GM18517 (cell line): ENCODE measurements around the gene DAB2IP.

Experiments used
- ATAC-seq: cut with Tn5 transposase; IDR thresholded peaks from one replicate; pipeline ENCODE4 v1.9.1; 2021; ENCODE audit warnings: mild to moderate bottlenecking, moderate library complexity; ENCODE audit not compliant: unreplicated experiment

Gene DAB2IP

DNA sequence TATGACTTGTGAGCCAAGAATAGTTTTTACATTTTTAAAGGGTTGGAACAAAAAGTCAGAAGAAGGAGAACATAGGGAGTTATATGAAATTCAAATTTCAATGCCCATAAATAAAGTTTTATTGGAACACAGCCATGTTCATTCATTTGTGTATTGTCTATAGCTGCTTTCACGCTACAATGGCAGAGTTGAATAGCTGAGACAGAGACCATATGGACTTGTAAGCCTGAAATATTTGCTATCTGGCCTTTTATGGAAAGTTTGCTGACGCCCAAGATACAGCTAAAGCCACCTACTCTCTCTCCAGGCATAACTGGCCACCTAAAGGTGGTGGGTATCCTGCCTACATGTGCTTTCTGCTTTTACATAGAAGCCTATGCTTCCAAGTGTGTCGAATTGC is 10.9 kb downstream of the DAB2IP start:
- ATAC-seq, result no peak

- ATAC-seq, result no peak
Measured at GRCh38 chr9:121662891-121663580, 11.6 kb downstream of the DAB2IP start.

- no peak for ATAC-seq
Measured at GRCh38 chr9:121663591-121663990, 12.2 kb downstream of the DAB2IP start.

GRCh38 chr9:121666294-121666693 is 14.9 kb downstream of the DAB2IP start:
- no peak for ATAC-seq

DNA sequence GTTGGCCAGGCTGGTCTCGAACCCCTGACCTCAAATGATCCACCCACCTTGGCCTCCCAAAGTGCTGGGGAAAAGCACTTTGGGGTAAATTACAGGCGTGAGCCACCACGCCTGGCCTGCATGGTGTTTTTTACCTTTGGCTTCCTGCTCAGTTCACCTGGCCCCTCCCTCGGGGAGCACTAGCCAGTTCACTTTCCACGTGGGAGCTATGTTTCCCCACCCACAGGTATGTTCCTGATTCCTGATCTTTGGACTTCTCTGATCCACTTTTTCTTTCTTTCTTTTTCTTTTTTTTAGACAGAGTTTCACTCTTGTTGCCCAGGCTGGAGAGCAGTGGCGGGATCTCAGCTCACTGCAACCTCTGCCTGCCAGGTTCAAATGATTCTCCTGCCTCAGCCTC is 15.8 kb downstream of the DAB2IP start:
- ATAC-seq, result no peak

DNA sequence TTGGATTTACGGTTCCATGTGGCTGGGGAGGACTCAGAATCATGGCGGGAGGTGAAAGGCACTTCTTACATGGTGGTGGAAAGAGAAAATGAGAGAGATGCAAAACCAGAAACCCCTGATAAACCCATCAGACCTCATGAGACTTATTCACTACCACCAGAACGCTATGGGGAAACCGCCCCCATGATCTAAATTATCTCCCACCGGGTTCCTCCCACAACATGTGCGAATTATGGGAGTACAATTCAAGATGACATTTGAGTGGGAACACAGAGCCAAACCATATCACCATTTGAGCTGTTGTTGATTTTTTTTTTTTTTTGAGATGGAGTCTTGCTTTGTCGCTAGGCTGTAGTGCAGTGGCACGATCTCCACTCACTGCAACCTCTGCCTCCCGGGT is 16.5 kb downstream of the DAB2IP start:
- no peak for ATAC-seq

- ATAC-seq, result no peak
Measured at GRCh38 chr9:121670431-121670830, 19.0 kb downstream of the DAB2IP start.

DNA sequence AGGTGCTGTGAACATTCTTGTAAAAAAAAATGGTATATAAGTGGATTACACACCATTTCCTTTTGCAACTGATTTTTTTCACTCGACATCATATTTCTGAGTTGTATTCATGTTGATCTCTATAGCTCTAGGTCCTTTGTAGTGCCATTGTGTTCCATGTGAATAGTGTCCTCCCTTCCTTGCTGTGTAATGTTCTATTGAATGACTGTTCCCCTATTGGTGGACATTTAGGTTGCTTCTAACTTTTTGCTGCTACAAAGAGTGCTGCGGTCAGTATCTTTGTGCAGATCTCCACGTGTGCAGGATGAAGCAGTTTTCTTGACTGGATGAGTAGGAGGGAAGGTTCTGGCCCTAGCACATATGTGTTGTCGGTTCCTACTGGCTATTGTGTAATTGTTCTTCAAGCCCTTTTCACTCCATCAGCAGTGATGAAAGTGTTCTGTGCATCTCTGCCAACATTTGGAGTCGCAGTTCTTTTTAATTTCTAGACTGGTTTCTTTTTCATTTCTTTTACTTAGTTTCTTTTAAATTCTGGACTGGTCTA is 20.2 kb downstream of the DAB2IP start:
- ATAC-seq, result no peak

DNA sequence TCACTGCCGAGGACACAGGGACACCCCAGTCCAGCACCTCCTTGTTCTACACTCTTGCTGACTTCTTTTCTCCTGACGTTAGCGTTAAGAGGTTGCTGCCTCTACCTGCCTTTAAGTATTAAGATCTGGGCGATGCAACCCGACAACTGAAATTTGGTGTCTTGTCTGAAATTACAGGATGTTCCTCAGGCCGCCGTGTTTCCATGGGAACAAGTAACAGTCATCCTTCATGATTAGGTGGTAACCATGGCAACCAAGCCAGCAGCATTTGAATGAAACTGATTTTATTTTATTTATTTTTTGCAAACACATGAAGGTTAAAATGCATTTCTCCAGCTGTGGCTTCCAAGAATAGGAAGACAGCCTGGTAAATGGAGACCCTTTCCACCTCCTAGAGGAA is 20.8 kb downstream of the DAB2IP start:
- ATAC-seq, result no peak

DNA sequence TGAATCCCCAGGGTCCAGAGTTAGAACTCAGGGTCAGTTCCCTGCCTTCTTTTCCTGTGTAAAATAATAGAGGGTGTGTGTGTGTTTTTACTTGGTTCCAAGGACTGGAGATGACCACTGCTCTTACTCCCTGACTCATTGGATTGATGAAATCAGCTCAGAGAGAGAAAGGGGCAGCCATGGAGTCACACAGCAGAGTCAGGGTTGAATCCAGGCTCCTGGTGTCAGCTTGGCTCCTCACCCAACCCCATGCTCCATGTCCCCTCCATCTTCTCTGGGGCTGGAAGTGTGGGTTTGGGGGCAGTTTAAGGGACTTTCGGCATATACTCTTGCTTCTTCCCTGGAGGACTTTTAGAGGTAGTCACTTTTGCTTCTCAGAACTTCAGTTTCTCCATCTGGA is 21.6 kb downstream of the DAB2IP start:
- no peak for ATAC-seq

DNA sequence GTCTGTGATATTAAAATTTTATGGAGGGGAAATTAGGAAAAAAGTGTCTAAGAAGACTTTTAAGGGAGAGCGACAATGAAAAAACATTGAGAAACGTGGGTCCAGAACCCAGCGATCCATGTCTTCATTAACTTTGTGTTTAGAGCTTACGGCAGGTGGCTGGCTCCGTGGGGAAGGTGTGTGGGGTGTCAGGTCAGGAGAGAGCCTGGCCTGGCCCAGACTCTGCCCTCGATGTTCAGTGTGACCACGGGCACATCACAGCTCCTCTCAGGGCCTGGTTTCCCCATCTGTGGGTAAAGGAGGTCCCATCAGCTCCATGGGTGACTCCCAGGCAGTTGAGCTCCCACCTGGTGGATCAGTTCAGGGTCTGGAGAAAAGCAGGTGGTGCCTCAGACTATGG is 22.1 kb downstream of the DAB2IP start:
- no peak for ATAC-seq

DNA sequence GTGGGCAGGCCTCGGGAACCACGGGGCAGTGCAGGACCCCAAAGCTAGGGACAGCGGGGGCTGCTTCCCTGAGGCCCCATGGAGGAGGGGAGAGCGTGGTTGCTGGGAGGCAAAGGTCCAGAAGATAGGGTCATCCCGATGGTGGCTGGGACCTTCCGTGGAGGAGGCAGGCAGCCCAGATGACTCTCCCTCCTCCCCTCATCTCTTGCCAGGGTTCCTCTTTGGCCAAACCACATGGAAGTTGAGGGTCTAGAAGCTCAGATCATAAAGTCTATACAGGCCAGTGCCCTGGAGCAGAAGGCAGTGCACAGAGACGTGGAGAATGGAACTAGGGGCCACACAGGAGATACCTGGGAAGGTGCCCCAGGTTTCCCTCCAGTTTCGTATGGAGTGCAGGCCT is 22.6 kb downstream of the DAB2IP start:
- no peak for ATAC-seq

DNA sequence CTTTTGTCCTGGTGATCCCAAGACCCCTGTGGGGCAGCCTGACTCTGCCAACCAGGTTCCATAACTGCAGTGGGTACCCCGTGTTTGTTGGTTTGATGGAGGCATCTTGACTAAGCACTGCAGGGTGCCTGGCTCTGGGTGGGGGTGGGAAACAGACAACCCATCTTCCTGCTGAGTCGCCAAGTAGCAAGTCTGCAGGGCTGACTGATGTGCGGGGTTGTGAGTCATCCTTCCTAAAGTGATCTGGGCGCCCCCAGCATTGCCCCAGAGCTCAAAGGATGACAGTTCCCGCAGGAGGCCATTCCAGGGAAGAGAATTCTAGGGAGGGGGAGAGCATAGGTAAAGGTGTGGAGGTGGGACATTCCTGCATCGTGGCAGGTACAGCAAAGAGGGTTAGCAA is 23.5 kb downstream of the DAB2IP start:
- no peak for ATAC-seq

GRCh38 chr9:121675381-121675780 is 23.9 kb downstream of the DAB2IP start:
- ATAC-seq, result no peak

DNA sequence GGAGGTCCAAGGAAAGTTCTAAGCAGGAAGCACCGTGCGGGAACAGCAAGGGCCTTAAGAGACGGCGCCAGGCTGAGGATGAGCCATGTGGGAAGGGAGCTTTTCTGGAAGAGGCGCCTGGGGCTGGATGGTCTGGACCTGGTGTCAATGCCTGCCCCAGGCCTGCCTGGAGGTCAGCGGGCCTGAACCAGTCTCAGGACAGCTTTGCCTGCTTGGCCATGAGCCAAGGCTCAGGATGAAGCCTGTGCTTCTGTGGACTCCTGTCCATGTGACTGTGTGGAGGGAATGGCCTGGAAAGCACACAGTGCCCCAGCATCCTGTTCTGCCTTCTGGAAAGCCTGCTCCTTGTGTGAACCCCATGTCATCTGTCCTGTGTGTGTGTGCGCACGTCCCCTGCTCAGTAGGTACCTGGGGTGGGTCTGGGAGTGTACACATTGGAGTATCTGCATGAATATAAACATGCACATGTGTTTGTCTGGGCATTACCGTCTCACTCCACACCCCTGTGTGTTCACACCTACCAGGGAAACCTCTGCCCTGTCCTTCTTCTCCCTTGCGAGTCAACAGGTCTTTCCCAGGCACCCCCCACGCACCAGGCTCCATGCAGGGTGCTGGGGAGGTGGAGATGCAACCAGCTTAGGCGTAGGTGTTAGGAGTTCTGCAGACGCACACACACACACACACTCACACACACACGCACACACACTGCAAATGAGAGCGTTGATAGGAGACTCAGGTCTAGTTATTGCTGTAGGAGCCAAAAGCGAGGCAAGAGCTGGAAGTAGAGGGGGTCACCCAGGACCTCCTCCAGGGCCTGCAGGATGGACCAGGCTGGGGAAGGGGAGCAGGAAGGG is 24.8 kb downstream of the DAB2IP start:
- ATAC-seq, result no peak

- ATAC-seq, result no peak
Measured at GRCh38 chr9:121676926-121677325, 25.5 kb downstream of the DAB2IP start.

DNA sequence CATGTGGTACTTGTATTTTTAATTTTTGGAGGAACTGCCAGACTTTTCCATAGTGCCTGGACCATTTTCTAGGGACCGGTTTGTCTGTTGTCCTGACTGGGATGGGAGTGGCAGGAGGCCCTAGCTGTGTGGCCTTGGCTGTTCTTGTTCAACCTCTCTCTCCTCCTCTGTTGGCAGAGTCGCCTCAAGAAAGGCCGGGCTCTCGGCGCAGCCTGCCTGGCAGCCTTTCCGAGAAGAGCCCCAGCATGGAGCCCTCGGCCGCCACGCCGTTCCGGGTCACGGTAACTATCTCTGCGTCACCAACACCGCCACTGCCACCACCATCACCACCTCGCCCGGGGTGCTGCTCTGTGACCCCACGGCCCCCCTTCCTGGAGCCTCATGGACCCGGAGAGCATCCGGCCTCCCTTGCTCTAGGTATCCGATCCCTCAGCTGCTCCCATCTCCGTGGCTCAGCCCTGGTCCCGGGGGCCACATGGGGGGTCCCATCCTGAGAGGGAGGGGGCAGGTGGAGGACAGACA is 27.1 kb downstream of the DAB2IP start:
- no peak for ATAC-seq

DNA sequence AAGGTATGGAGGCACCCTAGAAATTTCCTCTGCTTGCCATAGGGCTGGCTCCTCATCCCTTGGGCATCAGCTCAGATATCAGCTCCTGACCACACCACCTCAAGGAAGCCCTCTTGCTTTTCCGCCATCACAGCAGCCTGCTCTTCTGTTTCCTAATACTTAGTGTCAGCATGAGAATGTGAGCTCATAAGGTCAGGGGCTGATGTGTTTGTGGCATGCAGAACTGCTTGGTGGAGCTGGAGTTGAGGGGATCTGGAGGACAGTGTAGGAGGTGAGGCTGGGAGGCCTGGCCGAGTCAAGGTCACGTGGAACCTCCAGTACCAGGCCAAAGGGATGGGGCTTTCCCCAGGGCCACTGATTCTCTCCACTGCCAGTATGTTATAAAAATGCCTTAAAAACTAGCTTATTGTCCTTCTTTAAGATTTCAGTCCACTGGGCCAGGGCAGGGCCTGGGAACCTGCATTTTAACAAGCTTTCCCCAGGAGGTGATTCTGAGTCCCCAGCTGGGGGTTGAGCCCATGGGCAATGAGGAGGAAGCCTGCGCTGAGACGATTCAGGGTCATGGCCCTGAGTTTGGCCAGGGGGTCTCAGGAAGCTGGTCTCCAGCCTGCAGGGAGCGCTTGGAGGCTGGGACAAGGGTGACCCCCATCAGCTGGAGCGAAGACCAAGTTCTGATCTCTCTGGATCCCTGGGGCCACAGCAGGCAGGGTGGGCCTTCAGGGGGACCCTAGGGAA is 28.6 kb downstream of the DAB2IP start:
- no peak for ATAC-seq

GRCh38 chr9:121681404-121681803 is 30.0 kb downstream of the DAB2IP start:
- ATAC-seq, result no peak

DNA sequence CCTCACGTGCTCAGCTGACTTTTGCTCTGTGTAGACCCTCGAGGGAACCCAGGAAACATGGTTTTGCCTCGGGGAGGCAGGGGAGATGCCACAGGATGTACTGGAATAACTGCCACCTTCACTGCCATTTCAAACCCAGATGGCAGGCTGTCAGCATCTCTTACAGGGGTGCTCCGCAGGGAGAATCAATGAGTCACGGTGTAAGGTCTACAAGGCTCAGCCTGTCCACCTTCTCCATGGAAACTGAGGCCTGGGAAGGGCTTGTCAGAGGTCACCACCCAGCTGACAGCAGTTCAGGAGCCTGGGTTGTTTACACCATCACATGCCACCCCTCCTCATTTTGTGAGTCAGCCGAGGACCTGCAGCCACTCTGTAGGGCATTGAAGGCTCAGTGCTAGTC is 30.8 kb downstream of the DAB2IP start:
- ATAC-seq, result no peak

- ATAC-seq, result no peak
Measured at GRCh38 chr9:121682926-121683515, 31.6 kb downstream of the DAB2IP start.
